Measurements from ENCODE around the gene PHF5A. TPM values are rescaled to one million over a fixed set of nuclear protein-coding genes. Genes with fewer than 3 reads are reported as not detected.

Gene PHF5A, protein sequence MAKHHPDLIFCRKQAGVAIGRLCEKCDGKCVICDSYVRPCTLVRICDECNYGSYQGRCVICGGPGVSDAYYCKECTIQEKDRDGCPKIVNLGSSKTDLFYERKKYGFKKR
- 10 to 100 TPM; 21.5 to 47.3 (median 41.5) TPM for total RNA-seq

DNA sequence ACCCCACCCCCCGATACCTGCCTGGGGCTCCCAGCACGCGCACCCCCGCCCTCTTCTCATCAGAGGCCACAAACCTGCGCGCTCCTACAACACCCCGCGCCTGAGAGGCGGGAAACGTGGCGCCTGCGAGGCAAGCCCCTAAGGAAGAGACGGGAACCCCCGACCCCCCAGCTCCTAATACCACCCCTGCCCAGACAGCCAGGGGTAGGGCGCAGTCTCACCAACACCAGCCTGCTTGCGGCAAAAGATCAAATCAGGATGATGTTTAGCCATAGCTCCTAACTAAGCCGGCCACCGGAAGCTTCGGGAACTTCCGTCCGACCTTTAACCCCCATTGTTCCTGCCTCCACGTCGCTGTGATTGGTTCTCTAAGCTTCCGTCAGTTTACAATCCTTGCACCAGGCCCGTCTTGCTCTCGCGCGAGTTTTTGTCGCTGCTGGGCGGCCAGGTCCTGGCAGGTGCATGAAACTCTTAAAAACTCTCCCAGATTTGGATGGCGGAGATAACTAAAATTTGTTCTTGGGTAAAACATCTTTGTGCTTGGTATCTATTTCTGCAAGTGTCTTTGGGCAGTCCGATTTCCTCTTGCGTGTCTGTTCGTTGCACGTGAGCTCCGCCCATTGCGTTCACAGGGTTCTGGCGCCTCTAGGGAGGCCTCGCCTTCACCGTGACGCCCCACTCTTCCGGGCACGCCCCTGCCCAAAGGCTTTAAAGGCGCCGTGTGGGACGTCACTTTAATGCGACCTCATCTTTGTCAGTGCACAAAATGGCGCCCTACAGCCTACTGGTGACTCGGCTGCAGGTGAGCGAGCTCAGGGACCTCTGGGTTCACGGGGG lies at the start of gene PHF5A, which contains the start of gene ACO2:
Gene PHF5A, minus strand, starts transcription at position 312 of the 837 bp plus-strand sequence. Its CDS starts 39 bp downstream, at position 273.
Gene ACO2, plus strand, starts transcription at position 737 of the 837 bp plus-strand sequence. Its CDS starts 30 bp downstream, at position 767.
- peaks cover 13 to 52% (median 31%) of the 10 kb centered on the region in 3 donors for H3K36me3 ChIP-seq
- H3K27me3 ChIP-seq, result no peaks in the 10 kb centered on the region
- H3K27ac ChIP-seq, result peak within 1 kb of the TSS; percentile 95 to 99 (median 96)
- H3K9me3 ChIP-seq, result no peaks in the 10 kb centered on the region
- intact Hi-C loops (cut with DNase I), result no loop called here
- peaks cover 15 to 65% (median 40%) of the 10 kb centered on the region in 3 donors for H3K4me1 ChIP-seq
- DNase-seq, result peak; percentile 85
- peak within 1 kb of the TSS; percentile 72 to 92 (median 88) for H3K4me3 ChIP-seq
- WGBS, 2 donors, result 0% methylated on average over 21 to 30 of the region's 51 CpGs
- peak in 3 of 4 donors; percentile 51 to 67 (median 65) for TF ChIP-seq POLR2A (IDR thresholded peaks at IDR 0.05)
- TF ChIP-seq, protein P1, sequence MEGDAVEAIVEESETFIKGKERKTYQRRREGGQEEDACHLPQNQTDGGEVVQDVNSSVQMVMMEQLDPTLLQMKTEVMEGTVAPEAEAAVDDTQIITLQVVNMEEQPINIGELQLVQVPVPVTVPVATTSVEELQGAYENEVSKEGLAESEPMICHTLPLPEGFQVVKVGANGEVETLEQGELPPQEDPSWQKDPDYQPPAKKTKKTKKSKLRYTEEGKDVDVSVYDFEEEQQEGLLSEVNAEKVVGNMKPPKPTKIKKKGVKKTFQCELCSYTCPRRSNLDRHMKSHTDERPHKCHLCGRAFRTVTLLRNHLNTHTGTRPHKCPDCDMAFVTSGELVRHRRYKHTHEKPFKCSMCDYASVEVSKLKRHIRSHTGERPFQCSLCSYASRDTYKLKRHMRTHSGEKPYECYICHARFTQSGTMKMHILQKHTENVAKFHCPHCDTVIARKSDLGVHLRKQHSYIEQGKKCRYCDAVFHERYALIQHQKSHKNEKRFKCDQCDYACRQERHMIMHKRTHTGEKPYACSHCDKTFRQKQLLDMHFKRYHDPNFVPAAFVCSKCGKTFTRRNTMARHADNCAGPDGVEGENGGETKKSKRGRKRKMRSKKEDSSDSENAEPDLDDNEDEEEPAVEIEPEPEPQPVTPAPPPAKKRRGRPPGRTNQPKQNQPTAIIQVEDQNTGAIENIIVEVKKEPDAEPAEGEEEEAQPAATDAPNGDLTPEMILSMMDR (IDR thresholded peaks at IDR 0.05), result peak in 3 of 6 experiments; percentile 4 to 13 (median 5)

DNA sequence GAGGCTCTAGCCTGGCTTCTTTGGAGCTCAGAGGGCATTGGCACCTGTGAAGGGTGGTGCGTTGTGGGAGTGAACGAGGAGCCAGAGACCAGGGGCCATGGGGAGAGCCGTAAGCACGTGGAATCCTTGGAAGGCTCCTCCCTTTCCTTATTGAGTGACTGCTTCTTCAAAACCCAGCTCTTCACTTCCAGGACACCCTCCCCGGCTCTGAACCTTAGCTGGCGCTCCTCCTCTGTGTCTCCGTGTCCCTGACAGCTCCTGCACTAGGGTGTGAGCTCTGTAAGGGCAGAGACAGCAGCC lies 49.5 kb upstream of the PHF5A start:
- Histone ChIP-seq H3K36me3 (peaks cover 26 to 97% (median 30%) of the 10 kb centered on the region in 3 donors), H3K4me1 (peaks cover 13 to 30% (median 19%) of the 10 kb centered on the region in 3 donors), H3K27me3 (no peaks in the 10 kb centered on the region), H3K4me3 (no peak overlapping the region), H3K9me3 (no peaks in the 10 kb centered on the region), H3K27ac (peak overlapping the region; percentile 37 to 73 (median 66))
- no peak for DNase-seq
- intact Hi-C loops (cut with DNase I), result loop anchor here (5.0 kb wide), 1 partner anchor 116 kb away; no protein-coding TSS in a partner anchor
- 48 to 71% methylated on average over 3 of the region's 7 CpGs for WGBS, 2 donors
- TF ChIP-seq POLR2A (IDR thresholded peaks at IDR 0.05), result no peak
- TF ChIP-seq, protein P1 (IDR thresholded peaks at IDR 0.05), result no peak

DNA sequence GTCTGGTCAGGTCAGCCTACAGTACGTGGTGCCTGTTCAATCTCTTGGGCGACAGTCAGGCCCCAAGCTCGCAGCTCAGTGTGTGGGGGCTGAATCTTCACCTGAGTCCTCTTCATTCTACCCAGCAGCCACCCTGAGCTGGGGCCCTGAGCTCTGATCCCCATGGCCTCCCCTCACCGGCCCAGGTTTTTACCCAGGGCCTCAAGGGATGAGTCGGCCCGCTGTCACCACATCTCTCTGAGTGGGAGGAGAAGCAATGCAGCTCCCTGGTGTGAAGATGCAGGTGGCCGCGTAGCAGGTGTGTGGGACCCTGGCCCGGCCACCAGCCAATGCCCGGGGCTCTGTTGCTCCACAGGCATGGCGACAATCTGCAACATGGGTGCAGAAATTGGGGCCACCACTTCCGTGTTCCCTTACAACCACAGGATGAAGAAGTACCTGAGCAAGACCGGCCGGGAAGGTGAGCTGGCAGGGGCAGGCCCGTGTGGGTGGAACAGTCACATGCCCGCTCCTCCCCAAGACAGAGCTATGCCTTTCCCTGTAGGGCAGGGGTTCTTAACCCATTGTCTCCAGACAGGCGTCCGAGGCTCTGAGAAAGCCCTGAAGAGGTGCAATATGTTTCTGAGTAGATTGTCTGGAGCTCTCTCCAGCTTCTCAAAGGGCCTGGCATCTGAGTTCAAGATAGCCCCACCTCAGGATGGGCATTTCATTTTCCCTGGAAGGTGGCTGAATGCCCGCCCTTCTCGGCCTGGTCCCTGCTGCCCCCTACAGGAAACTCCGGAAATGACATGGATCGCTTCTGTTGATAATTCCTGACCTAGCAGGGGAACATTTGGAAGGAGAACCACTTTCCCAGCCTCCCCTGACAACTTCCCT lies 48.9 kb upstream of the PHF5A start:
- Histone ChIP-seq H3K4me1 (peaks cover 18 to 33% (median 24%) of the 10 kb centered on the region in 3 donors), H3K27ac (peak overlapping the region; percentile 37 to 73 (median 66)), H3K36me3 (peaks cover 29 to 97% (median 32%) of the 10 kb centered on the region in 3 donors), H3K27me3 (no peaks in the 10 kb centered on the region), H3K9me3 (no peaks in the 10 kb centered on the region), H3K4me3 (no peak overlapping the region)
- no peak for DNase-seq
- intact Hi-C loops (cut with DNase I), result loop anchor here (5.0 kb wide), 1 partner anchor 115 kb away; no protein-coding TSS in a partner anchor
- WGBS, 2 donors, result 21 to 38% methylated on average over 7 to 10 of the region's 22 CpGs
- TF ChIP-seq POLR2A (IDR thresholded peaks at IDR 0.05), result no peak
- TF ChIP-seq, protein P1 (IDR thresholded peaks at IDR 0.05), result peak; percentile 54 to 93 (median 90)

DNA sequence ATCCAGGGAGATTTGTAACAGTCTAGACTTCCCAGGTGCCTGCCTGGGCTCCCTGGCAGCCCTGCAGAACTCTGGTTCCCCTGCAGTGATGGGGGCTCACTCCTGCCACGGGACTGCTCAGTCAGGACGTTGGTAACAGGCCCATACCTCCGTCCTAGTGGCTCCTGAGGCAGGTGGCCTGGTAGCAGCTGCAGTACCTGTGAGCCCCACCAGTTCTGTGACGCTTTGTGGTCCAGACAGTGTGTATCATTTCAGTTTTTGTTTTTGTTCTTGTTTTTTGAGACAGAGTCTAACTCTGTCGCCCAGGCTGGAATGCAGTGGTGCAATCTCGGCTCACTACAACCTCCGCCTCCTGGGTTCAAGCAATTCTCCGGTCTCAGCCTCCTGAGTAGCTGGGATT lies 48.0 kb upstream of the PHF5A start:
- H3K36me3 ChIP-seq, result peaks cover 36 to 97% (median 38%) of the 10 kb centered on the region in 3 donors
- intact Hi-C loops (cut with DNase I), result loop anchor here (5.0 kb wide), 1 partner anchor 114 kb away; no protein-coding TSS in a partner anchor
- DNase-seq, result no peak
- no peaks in the 10 kb centered on the region for H3K9me3 ChIP-seq
- no peak overlapping the region for H3K27ac ChIP-seq
- H3K4me3 ChIP-seq, result no peak overlapping the region
- 87 to 91% methylated on average over 4 to 7 of the region's 8 CpGs for WGBS, 2 donors
- peaks cover 19 to 42% (median 25%) of the 10 kb centered on the region in 3 donors for H3K4me1 ChIP-seq
- no peaks in the 10 kb centered on the region for H3K27me3 ChIP-seq
- TF ChIP-seq, protein P1 (IDR thresholded peaks at IDR 0.05), result no peak
- TF ChIP-seq POLR2A (IDR thresholded peaks at IDR 0.05), result no peak
